Transverse colon (tissue), 4 donors: Measurements from ENCODE around the gene ANOS1. TPM values are rescaled to one million over a fixed set of nuclear protein-coding genes. Genes with fewer than 3 reads are reported as not detected.

Experiments used
- DNase-seq: peaks from one replicate; pipeline ENCODE4 v3.0.0-alpha.2; 2019
- H3K27ac ChIP-seq, 4 donors: fragments of 200-600 bp; sonication (generic); 2 replicates each; pipeline ENCODE4 v1.5.1; 2016 to 2018; ENCODE audit warnings: inconsistent platforms in 4 of 4
- H3K27me3 ChIP-seq: fragments of 200-600 bp; sonication (generic); 2 replicates; pipeline ENCODE4 v1.5.1; 2017; ENCODE audit warnings: inconsistent platforms
- H3K36me3 ChIP-seq, 4 donors: fragments of 200-600 bp; sonication (generic); 2 replicates each; pipeline ENCODE4 v1.5.1; 2017 to 2019; ENCODE audit warnings: inconsistent platforms in 4 of 4
- H3K4me1 ChIP-seq, 4 donors: fragments of 200-600 bp; sonication (generic); 2 replicates each; pipeline ENCODE4 v1.5.1; 2017 to 2020; ENCODE audit warnings: inconsistent platforms in 4 of 4
- H3K4me3 ChIP-seq, 4 donors: fragments of 200-600 bp; sonication (generic); 1 replicate in 1 of 4; 2 replicates in 3 of 4; pipeline versions ENCODE4 v1.5.1 to v1.6.1; 2017 to 2019; ENCODE audit warnings: inconsistent platforms in 4 of 4
- H3K9me3 ChIP-seq, 2 donors: fragments of 200-600 bp; sonication (generic); 2 replicates each; pipeline ENCODE4 v1.5.1; 2017 to 2019; ENCODE audit warnings: inconsistent platforms in 2 of 2
- CTCF ChIP-seq, 5 experiments: fragments of 200-600 bp in 3 of 5; fragments of 450-650 bp in 2 of 5; sonication (generic) in 3 of 5; IDR thresholded peaks; 1 replicate in 2 of 5; 2 replicates in 3 of 5; pipeline ENCODE4 v1.5.1; 2016 to 2017; ENCODE audit warnings: antibody characterized with exemption in 5 of 5, inconsistent platforms in 3 of 5, mild to moderate bottlenecking in 2 of 5, moderate library complexity in 1 of 5
- EP300 ChIP-seq: sonication (generic); formaldehyde crosslinking; IDR thresholded peaks from one replicate; pipeline ENCODE4 v1.6.1; 2017; ENCODE audit warnings: antibody characterized with exemption, low read depth
- POLR2A ChIP-seq: fragments of 450-650 bp; IDR thresholded peaks from one replicate; pipeline ENCODE4 v1.6.1; 2016; ENCODE audit warnings: antibody characterized with exemption, mild to moderate bottlenecking, moderate library complexity
- POLR2AphosphoS5 ChIP-seq, 3 donors: sonication (generic); formaldehyde crosslinking; IDR thresholded peaks; one replicate each; pipeline ENCODE4 v1.6.1; 2016; ENCODE audit warnings: antibody characterized with exemption in 3 of 3
- WGBS, 2 donors: methylation state at CpG; one replicate each; pipeline ENCODE4 v1.1.5; 2018; ENCODE audit warnings: low coverage in 1 of 2; 5-methylcytosine and 5-hydroxymethylcytosine counted together
- in situ Hi-C, 4 donors: fragments of 200-750 bp; cut with MboI; loops; one replicate each; pipeline versions ENCODE4 v1.15.0 to v1.15.1; 2017; ENCODE audit warnings: low sequenced_read_pairs in 3 of 4, low pct_ligation_motif_present in 1 of 4, low pct_unique_long_range_greater_than_20kb in 1 of 4
- intact Hi-C: fragments of 100-400 bp; cut with DNase I; formaldehyde crosslinking; loops from one replicate; pipeline ENCODE4 v1.15.1; 2023; ENCODE audit warnings: low total_unique reads
- total RNA-seq, 4 donors: library from RNA; depleted of rRNA; stranded (reverse); fragments of >200 nt; gene quantifications; one replicate each; pipeline ENCODE4 v1.1.0, GENCODE V29; 2016

ANOS1 gene
- total RNA-seq, 4 donors from 2014 or later, result 0.14 to 0.16 TPM; not detected in 2

- in situ Hi-C loops (no loop called here), intact Hi-C loops (no loop called here)
- H3K9me3 ChIP-seq, result no peaks in the 10 kb centered on the region
- DNase-seq, result no peak
- H3K36me3 ChIP-seq, result no peaks in the 10 kb centered on the region
- H3K27me3 ChIP-seq, result no peaks in the 10 kb centered on the region
- H3K4me3 ChIP-seq, result no peak overlapping the region
- no peak overlapping the region for H3K27ac ChIP-seq
- no peak for TF ChIP-seq EP300
- no peak for TF ChIP-seq POLR2A
- TF ChIP-seq POLR2AphosphoS5 (IDR thresholded peaks at IDR 0.05), result no peak
- no peak for TF ChIP-seq CTCF (IDR thresholded peaks at IDR 0.05)
- H3K4me1 ChIP-seq, result no peaks in the 10 kb centered on the region
Measured at GRCh38 chrX:8755813-8756212, 23.9 kb upstream of the ANOS1 start.

GRCh38 chrX:8755116-8755515, 23.2 kb upstream of the ANOS1 start:
- intact Hi-C loops (no loop called here), in situ Hi-C loops (no loop called here)
- no peaks in the 10 kb centered on the region for H3K9me3 ChIP-seq
- no peaks in the 10 kb centered on the region for H3K36me3 ChIP-seq
- no peak overlapping the region for H3K27ac ChIP-seq
- DNase-seq, result no peak
- H3K4me3 ChIP-seq, result no peak overlapping the region
- H3K27me3 ChIP-seq, result no peaks in the 10 kb centered on the region
- TF ChIP-seq POLR2AphosphoS5 (IDR thresholded peaks at IDR 0.05) (no peak), CTCF (IDR thresholded peaks at IDR 0.05) (no peak), POLR2A (no peak), EP300 (no peak)
- WGBS, 2 donors, result 63% methylated on average over 4 of the region's 4 CpGs; no CpG with 5 or more reads in 1 of the 2 donors
- H3K4me1 ChIP-seq, result no peaks in the 10 kb centered on the region

DNA sequence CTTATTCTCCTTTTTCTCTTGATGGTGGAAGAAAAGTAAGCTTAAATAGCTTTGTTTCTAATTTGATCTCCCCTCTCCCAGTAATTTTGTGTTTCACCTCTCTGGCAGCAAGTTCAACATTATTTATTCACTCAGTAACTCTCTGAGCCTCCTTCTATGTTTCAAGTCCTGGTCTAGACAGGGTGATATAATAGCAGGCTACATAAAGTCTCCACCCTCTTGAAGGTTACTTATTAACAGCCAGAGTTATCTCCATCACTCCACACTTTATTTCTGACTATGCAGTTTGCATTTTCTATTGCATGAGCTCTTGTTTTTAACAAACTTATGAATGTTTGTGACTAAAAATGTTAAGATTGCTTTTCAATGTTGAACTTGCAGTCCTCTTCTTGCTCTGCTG, 17.8 kb upstream of the ANOS1 start:
- H3K27ac ChIP-seq, result no peak overlapping the region
- intact Hi-C loops, result no loop called here
- no peaks in the 10 kb centered on the region for H3K27me3 ChIP-seq
- in situ Hi-C loops, result loop anchor here in 3 of 4 donors (25.0 kb wide), 1 partner anchor 762 kb away; no protein-coding TSS in a partner anchor
- no peak for DNase-seq
- no peak for TF ChIP-seq CTCF (IDR thresholded peaks at IDR 0.05)
- no peak for TF ChIP-seq POLR2A
- TF ChIP-seq POLR2AphosphoS5 (IDR thresholded peaks at IDR 0.05), result no peak
- H3K36me3 ChIP-seq, result no peaks in the 10 kb centered on the region
- H3K4me1 ChIP-seq, result no peaks in the 10 kb centered on the region
- H3K9me3 ChIP-seq, result no peaks in the 10 kb centered on the region
- no peak overlapping the region for H3K4me3 ChIP-seq

DNA sequence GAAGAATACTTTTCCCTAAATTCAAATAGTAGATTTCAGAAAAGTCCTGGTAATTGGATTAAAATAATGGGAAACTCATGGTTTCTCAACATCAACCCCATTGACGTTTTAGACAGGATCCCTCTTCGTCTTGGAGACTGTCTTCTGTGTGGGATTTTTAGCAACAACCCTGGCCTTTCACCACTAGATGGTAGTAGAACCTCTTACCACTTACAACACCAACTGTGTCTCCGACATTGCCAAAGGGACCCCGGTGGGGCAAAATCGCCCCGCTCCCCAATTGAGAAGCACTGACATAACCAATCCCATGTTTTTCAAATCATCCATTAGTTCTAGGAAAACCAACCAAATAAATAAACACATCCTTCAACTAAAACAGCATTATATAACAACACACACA, 16.9 kb upstream of the ANOS1 start:
- DNase-seq, result no peak

More for the DNA sequence above, 16.9 kb upstream of the ANOS1 start:
- no peaks in the 10 kb centered on the region for H3K36me3 ChIP-seq
- no peaks in the 10 kb centered on the region for H3K9me3 ChIP-seq
- intact Hi-C loops (no loop called here), in situ Hi-C loops (loop anchor here in 3 of 4 donors (25.0 kb wide), 1 partner anchor 762 kb away; no protein-coding TSS in a partner anchor)
- TF ChIP-seq POLR2AphosphoS5 (IDR thresholded peaks at IDR 0.05), result no peak
- TF ChIP-seq EP300, result no peak
- peak; percentile 20 to 38 (median 29) for TF ChIP-seq CTCF (IDR thresholded peaks at IDR 0.05)
- TF ChIP-seq POLR2A, result no peak
- H3K27ac ChIP-seq, result no peak overlapping the region
- no peak overlapping the region for H3K4me3 ChIP-seq
- no peaks in the 10 kb centered on the region for H3K4me1 ChIP-seq
- WGBS, 2 donors, result 0 to 13% methylated on average over 2 to 6 of the region's 6 CpGs
- no peaks in the 10 kb centered on the region for H3K27me3 ChIP-seq
